ENCODE measurements around the gene GCSH. TPM values are rescaled to one million over a fixed set of nuclear protein-coding genes. Genes with fewer than 3 reads are reported as not detected.

Gene GCSH
- total and polyA plus RNA-seq, 2 of the 13 experiments (the other 11 are each of a cell fraction or from before 2014, with no cell fraction given) = 35.9 to 103 TPM

GRCh38 chr16:81035975-81036750 is 60.0 kb downstream of the GCSH start (continued):
- no peak for TF ChIP-seq ZNF839 (CRISPR knock-in tag; IDR thresholded peaks at IDR 0.05; ENCODE audit: borderline replicate concordance)
- TF ChIP-seq AKAP8 (CRISPR knock-in tag; IDR thresholded peaks at IDR 0.05) = no peak
- TF ChIP-seq ZFP36L2 (CRISPR knock-in tag; IDR thresholded peaks at IDR 0.05) = no peak
- no peak for TF ChIP-seq RBAK (CRISPR knock-in tag; IDR thresholded peaks at IDR 0.05)
- TF ChIP-seq SRSF9 (IDR thresholded peaks at IDR 0.05; ENCODE audit: borderline replicate concordance, insufficient read depth, low read depth, low read length, poor library complexity, severe bottlenecking) = no peak
- TF ChIP-seq KDM2A (CRISPR knock-in tag; IDR thresholded peaks at IDR 0.05; ENCODE audit: borderline replicate concordance, low read depth) = peak; percentile 69; the same call in 1 of the 2 replicates
- TF ChIP-seq, protein P1, sequence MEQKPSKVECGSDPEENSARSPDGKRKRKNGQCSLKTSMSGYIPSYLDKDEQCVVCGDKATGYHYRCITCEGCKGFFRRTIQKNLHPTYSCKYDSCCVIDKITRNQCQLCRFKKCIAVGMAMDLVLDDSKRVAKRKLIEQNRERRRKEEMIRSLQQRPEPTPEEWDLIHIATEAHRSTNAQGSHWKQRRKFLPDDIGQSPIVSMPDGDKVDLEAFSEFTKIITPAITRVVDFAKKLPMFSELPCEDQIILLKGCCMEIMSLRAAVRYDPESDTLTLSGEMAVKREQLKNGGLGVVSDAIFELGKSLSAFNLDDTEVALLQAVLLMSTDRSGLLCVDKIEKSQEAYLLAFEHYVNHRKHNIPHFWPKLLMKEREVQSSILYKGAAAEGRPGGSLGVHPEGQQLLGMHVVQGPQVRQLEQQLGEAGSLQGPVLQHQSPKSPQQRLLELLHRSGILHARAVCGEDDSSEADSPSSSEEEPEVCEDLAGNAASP (CRISPR knock-in tag; IDR thresholded peaks at IDR 0.05; ENCODE audit: borderline replicate concordance) = no peak
- TF ChIP-seq ZFY (CRISPR knock-in tag; IDR thresholded peaks at IDR 0.05) = peak; percentile 86
- no peak for TF ChIP-seq SMAD9 (CRISPR knock-in tag; IDR thresholded peaks at IDR 0.05)
- TF ChIP-seq ARNT (IDR thresholded peaks at IDR 0.05) = no peak
- no peak for TF ChIP-seq ATF7-NPFF (CRISPR knock-in tag; IDR thresholded peaks at IDR 0.05; ENCODE audit: low read depth)
- no peak for TF ChIP-seq HDAC2 (CRISPR knock-in tag; IDR thresholded peaks at IDR 0.05)
- TF ChIP-seq ZNF737 (CRISPR knock-in tag; IDR thresholded peaks at IDR 0.05; ENCODE audit: borderline replicate concordance) = no peak
- no peak for TF ChIP-seq ZFP41 (CRISPR knock-in tag; IDR thresholded peaks at IDR 0.05; ENCODE audit: borderline replicate concordance)
- no peak for TF ChIP-seq SRY (CRISPR knock-in tag; IDR thresholded peaks at IDR 0.05)
- TF ChIP-seq GLI4 (CRISPR knock-in tag; IDR thresholded peaks at IDR 0.05; ENCODE audit: borderline replicate concordance) = 0 out of 2 replicates have a peak, but pooled peaks have one; percentile 5
- TF ChIP-seq, protein P2, sequence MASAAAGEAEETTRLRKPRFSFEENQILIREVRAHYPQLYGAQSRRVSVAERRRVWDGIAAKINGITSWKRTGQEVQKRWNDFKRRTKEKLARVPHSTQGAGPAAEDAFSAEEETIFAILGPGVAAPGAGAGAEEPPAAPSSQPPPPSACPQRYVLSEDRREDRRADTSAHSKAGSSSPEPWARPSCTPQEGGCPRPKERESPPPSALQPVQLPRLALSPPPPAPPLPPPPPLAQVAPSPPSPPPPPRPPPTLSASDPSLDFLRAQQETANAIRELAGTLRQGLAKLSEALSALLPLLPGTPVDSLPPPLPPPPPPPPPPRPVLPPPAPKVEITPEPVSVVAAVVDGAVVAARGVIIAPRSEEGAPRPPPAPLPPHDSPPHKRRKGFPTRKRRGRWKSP (CRISPR knock-in tag; IDR thresholded peaks at IDR 0.05) = no peak
- no peak for TF ChIP-seq ISX (CRISPR knock-in tag; conservative IDR thresholded peaks at IDR 0.05)
- TF ChIP-seq MYNN (CRISPR knock-in tag; IDR thresholded peaks at IDR 0.05; ENCODE audit: low read depth) = no peak
- no peak for TF ChIP-seq KDM4B (CRISPR knock-in tag; IDR thresholded peaks at IDR 0.05)
- peak; percentile 37; the same call in 1 of the 2 replicates for TF ChIP-seq MYC (CRISPR knock-in tag; IDR thresholded peaks at IDR 0.05; ENCODE audit: borderline replicate concordance)
- TF ChIP-seq RFX1 (IDR thresholded peaks at IDR 0.05) = no peak
- TF ChIP-seq ZBTB7B (CRISPR knock-in tag; IDR thresholded peaks at IDR 0.05) = no peak
- no peak for TF ChIP-seq ELF1 (CRISPR knock-in tag; IDR thresholded peaks at IDR 0.05)
- TF ChIP-seq ZFP36L1 (CRISPR knock-in tag; IDR thresholded peaks at IDR 0.05) = no peak
- no peak for TF ChIP-seq HDAC1 (CRISPR knock-in tag; IDR thresholded peaks at IDR 0.05)
- TF ChIP-seq THAP9 (CRISPR knock-in tag; IDR thresholded peaks at IDR 0.05; ENCODE audit: borderline replicate concordance) = peak; percentile 97
